ENCODE measurements around the gene NAT8L. TPM values are rescaled to one million over a fixed set of nuclear protein-coding genes. Genes with fewer than 3 reads are reported as not detected.

The NAT8L gene
- total RNA-seq, 4 donors from 2014 or later, result under 0.01 to 0.45 (median 0.20) TPM

DNA sequence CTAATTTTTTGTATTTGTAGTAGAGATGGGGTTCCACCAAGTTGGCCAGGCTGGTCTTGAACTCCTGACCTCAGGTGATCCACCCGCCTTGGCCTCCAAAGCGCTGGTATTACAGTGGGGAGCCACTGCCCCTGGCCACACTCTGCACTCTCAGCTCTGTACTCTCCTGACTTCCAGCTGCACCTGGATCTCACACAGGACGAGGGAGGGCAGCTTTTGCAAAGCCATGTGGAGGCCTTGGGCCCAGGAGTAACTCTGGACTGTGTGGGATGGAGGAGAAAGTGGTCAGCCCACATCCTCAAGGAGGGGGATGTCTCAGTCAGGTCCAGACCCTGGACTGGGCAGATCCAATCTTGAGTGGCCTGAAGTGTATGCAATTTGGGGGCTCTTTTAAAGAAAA lies 23.0 kb downstream of the NAT8L start:
- no peaks in the 10 kb centered on the region for H3K9me3 ChIP-seq
- no peak overlapping the region for H3K4me3 ChIP-seq
- no peaks in the 10 kb centered on the region for H3K36me3 ChIP-seq
- H3K27me3 ChIP-seq, result no peaks in the 10 kb centered on the region
- WGBS, result 91% methylated on average over 3 of the region's 3 CpGs
- H3K4me1 ChIP-seq, result no peaks in the 10 kb centered on the region
- no peak for DNase-seq (ENCODE audit: extremely low spot score)
- no peak overlapping the region for H3K27ac ChIP-seq (replicated peaks in 1 of 4)
- TF ChIP-seq EP300 (IDR thresholded peaks at IDR 0.05) (no peak), POLR2AphosphoS5 (IDR thresholded peaks at IDR 0.05) (no peak), POLR2A (IDR thresholded peaks at IDR 0.05; ENCODE audit: low read depth) (no peak)
- TF ChIP-seq, protein P1, sequence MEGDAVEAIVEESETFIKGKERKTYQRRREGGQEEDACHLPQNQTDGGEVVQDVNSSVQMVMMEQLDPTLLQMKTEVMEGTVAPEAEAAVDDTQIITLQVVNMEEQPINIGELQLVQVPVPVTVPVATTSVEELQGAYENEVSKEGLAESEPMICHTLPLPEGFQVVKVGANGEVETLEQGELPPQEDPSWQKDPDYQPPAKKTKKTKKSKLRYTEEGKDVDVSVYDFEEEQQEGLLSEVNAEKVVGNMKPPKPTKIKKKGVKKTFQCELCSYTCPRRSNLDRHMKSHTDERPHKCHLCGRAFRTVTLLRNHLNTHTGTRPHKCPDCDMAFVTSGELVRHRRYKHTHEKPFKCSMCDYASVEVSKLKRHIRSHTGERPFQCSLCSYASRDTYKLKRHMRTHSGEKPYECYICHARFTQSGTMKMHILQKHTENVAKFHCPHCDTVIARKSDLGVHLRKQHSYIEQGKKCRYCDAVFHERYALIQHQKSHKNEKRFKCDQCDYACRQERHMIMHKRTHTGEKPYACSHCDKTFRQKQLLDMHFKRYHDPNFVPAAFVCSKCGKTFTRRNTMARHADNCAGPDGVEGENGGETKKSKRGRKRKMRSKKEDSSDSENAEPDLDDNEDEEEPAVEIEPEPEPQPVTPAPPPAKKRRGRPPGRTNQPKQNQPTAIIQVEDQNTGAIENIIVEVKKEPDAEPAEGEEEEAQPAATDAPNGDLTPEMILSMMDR (IDR thresholded peaks at IDR 0.05), result no peak
- intact Hi-C loops (cut with DNase I), result no loop called here

DNA sequence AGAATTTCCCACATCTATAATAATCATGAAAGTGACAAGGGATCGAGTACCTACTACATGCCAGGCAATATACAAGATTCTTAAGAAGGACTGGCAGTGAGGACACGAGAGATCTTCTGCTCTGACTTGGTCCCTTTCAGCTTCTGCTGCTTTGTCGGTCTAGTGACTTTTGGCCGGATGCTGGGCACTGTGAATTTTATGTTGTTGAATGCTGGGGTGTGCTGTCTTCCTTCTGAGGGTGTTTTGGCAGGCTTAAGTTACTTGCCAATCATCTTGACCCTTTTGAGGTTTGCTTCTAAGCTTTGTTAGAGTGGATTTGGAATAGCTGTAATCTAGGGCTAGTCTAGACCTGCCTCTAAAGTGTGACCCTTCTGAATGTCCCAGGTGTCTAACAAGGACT lies 23.5 kb downstream of the NAT8L start:
- H3K4me1 ChIP-seq, result no peaks in the 10 kb centered on the region
- DNase-seq (ENCODE audit: extremely low spot score), result no peak
- no peaks in the 10 kb centered on the region for H3K36me3 ChIP-seq
- no peak overlapping the region for H3K4me3 ChIP-seq
- no peaks in the 10 kb centered on the region for H3K9me3 ChIP-seq
- 92% methylated on average over 4 of the region's 4 CpGs for WGBS
- intact Hi-C loops (cut with DNase I), result no loop called here
- no peak overlapping the region for H3K27ac ChIP-seq (replicated peaks in 1 of 4)
- TF ChIP-seq, protein P1 (IDR thresholded peaks at IDR 0.05), result no peak
- TF ChIP-seq EP300 (IDR thresholded peaks at IDR 0.05) (no peak), POLR2A (IDR thresholded peaks at IDR 0.05; ENCODE audit: low read depth) (no peak), POLR2AphosphoS5 (IDR thresholded peaks at IDR 0.05) (no peak)
- H3K27me3 ChIP-seq, result no peaks in the 10 kb centered on the region

- no peak for TF ChIP-seq EP300 (IDR thresholded peaks at IDR 0.05)
- TF ChIP-seq, protein P1 (IDR thresholded peaks at IDR 0.05), result no peak
- TF ChIP-seq POLR2AphosphoS5 (IDR thresholded peaks at IDR 0.05), result no peak
- TF ChIP-seq POLR2A (IDR thresholded peaks at IDR 0.05; ENCODE audit: low read depth), result no peak
- DNase-seq (ENCODE audit: extremely low spot score), result no peak
Observed at GRCh38 chr4:2083116-2083825, 24.1 kb downstream of the NAT8L start.

GRCh38 chr4:2083826-2084160 lies 24.7 kb downstream of the NAT8L start:
- intact Hi-C loops (cut with DNase I), result no loop called here
- Histone ChIP-seq H3K36me3 (no peaks in the 10 kb centered on the region), H3K9me3 (no peaks in the 10 kb centered on the region), H3K27ac (replicated peaks in 1 of 4) (no peak overlapping the region), H3K4me1 (no peaks in the 10 kb centered on the region), H3K27me3 (no peaks in the 10 kb centered on the region), H3K4me3 (no peak overlapping the region)
- no peak for DNase-seq (ENCODE audit: extremely low spot score)
- TF ChIP-seq POLR2A (IDR thresholded peaks at IDR 0.05; ENCODE audit: low read depth) (no peak), POLR2AphosphoS5 (IDR thresholded peaks at IDR 0.05) (no peak), EP300 (IDR thresholded peaks at IDR 0.05) (no peak)
- TF ChIP-seq, protein P1 (IDR thresholded peaks at IDR 0.05), result no peak
- WGBS, result 69% methylated on average over 6 of the region's 6 CpGs

More at GRCh38 chr4:2083116-2083825, 24.1 kb downstream of the NAT8L start:
- Histone ChIP-seq H3K36me3 (no peaks in the 10 kb centered on the region), H3K27me3 (no peaks in the 10 kb centered on the region), H3K9me3 (no peaks in the 10 kb centered on the region), H3K27ac (replicated peaks in 1 of 4) (no peak overlapping the region), H3K4me3 (no peak overlapping the region), H3K4me1 (no peaks in the 10 kb centered on the region)
- WGBS, result 83% methylated on average over 15 of the region's 15 CpGs
- intact Hi-C loops (cut with DNase I), result no loop called here

DNA sequence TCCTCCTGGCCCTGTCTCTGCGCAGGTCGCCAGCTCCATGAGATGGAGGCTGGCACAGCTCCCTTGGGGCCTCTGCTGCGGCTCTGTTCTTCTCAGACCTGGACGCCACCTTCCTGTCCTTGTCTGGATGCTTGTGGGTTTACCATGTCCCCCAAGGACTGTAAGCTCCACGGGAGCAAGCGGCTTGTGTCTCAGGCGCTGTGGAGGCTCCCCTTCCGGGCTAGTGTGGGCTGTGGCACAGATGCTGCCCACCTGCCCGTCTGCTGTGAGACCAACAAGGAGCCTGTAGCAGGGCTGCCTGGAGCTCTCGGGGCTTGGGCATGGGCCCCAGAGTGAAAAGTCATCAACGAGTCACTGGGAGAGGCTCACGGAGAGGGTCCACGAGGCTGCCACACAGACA lies 25.2 kb downstream of the NAT8L start:
- intact Hi-C loops (cut with DNase I), result no loop called here
- no peaks in the 10 kb centered on the region for H3K9me3 ChIP-seq
- no peak for DNase-seq (ENCODE audit: extremely low spot score)
- H3K27me3 ChIP-seq, result no peaks in the 10 kb centered on the region
- H3K4me1 ChIP-seq, result no peaks in the 10 kb centered on the region
- no peak for TF ChIP-seq POLR2A (IDR thresholded peaks at IDR 0.05; ENCODE audit: low read depth)
- TF ChIP-seq EP300 (IDR thresholded peaks at IDR 0.05), result no peak
- TF ChIP-seq, protein P1 (IDR thresholded peaks at IDR 0.05), result no peak
- no peak for TF ChIP-seq POLR2AphosphoS5 (IDR thresholded peaks at IDR 0.05)
- WGBS, result 86% methylated on average over 12 of the region's 13 CpGs
- no peaks in the 10 kb centered on the region for H3K36me3 ChIP-seq
- H3K27ac ChIP-seq (replicated peaks in 1 of 4), result no peak overlapping the region
- no peak overlapping the region for H3K4me3 ChIP-seq

Measured in esophagus muscularis mucosa (tissue), 4 donors.